ENCODE results near the gene DDTL.
"Not testable (repeated sequence)": the region's sequence is repeated elsewhere in the genome, so short reads cannot be mapped to it uniquely, and the experiment has no call there.

The DDTL gene

DNA sequence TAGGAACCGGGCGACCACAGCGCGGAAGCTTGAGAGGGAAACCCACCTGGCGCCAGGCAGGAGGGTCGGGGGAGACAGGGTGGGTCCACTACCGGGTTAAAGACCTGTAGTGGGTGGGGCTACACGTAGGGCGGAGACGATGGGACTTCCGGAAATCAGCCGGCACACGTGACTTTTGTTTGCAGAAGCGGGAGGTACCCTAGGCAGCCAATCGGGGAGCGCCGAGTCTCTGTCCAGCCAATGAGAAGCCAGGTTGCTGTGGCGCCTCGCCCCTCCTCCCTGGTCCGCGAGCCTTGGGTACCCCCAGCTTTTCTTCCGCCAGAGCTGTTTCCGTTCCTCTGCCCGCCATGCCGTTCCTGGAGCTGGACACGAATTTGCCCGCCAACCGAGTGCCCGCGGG, at the start of gene DDTL:
Gene DDTL, plus strand, starts transcription at position 321 of the 400 bp plus-strand sequence. Its CDS starts 27 bp downstream, at position 348.
- in situ Hi-C loops (cut with MboI; ENCODE audit: low sequenced_read_pairs): not testable (repeated sequence)

DNA sequence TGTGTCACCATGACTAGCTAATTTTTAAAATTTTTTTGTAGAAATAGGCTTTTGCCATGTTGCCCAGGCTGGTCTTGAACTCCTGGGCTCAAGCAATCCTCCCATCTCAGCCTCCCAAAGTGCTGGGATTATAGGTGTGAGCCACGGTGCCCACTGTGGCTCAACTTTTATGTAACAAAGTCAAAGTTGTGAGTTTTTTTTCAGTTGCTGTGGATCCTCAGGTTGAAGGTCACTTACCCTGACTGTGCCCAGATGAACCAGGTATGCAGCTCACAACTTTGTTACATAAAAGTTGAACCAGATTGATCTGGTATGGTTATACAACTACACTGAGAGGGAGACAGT, 46.4 kb upstream of the DDTL start:
- in situ Hi-C loops (cut with MboI; ENCODE audit: low sequenced_read_pairs): not testable (repeated sequence)

DNA sequence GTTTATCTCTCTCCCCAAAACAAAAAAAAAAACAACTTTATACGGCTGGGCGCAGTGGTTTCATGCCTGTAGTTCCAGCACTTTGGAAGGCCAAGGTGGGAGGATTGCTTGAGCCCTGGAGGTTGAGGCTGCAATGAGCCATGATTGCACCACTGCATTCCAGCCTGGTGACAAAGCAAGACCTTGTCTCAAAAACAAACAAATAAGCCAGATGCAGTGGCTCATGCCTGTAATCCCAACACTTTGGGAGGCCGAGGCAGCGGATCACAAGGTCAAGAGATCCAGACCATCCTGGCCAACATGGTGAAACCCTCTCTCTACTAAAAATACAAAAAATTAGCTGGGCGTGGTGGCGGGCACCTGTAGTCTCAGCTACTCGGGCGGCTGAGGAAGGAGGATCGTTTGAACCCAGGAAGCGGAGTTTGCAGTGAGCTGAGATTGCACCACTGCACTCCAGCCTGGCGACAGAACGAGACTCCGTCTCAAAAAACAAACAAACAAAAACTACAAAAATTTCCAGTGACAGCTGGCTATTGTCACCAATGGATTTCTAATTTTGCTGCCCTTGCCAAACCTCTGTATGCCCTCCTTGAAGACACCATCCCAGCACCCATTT, 45.0 kb upstream of the DDTL start:
- in situ Hi-C loops (cut with MboI; ENCODE audit: low sequenced_read_pairs): not testable (repeated sequence)

DNA sequence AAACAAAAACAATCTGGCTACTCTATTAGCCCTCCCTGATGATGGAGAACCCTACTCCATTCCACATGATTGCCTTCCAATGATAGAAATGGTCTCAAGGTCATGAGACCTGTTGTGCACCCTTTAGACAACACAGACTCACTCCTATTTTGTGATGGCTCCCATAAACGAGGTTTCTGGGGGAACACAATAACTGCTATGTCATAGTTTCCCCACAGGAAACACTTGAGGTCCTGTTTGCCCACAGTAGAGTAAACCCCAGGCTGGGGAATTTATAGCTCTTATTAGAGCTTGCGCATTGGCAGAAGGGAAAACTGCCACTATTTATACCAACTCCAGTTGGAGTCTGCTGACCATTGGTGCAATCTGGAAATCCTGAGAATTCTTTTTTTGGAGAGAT, 43.8 kb upstream of the DDTL start:
- in situ Hi-C loops (cut with MboI; ENCODE audit: low sequenced_read_pairs): no loop called here

DNA sequence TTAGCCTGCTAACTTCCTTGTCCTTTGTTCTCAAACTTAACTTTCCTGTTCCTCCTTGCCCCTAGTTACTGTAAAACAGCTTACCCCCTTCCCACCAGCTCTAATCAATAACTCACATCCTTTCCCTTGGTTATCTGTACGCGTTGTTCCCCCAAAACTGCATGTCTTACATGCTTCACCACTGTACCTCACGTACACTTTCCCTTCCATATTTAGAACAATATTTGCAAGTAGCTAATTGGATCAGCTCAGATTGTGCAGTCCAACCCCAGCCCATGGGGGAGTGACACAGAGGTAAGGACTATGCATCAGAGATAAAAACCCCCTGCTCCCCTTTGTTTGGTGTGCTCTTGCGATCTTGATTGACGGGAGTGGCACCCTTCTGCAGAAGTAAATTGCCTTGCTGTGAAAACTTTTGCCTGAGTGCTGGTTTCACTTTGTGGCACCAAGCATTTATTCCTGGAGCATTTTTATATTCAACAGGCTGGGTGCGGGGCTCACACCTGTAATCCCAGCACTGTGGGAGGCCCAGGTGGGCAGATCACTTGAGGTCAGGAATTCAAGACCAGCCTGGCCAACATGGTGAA, 41.6 kb upstream of the DDTL start:
- in situ Hi-C loops (cut with MboI; ENCODE audit: low sequenced_read_pairs): no loop called here

DNA sequence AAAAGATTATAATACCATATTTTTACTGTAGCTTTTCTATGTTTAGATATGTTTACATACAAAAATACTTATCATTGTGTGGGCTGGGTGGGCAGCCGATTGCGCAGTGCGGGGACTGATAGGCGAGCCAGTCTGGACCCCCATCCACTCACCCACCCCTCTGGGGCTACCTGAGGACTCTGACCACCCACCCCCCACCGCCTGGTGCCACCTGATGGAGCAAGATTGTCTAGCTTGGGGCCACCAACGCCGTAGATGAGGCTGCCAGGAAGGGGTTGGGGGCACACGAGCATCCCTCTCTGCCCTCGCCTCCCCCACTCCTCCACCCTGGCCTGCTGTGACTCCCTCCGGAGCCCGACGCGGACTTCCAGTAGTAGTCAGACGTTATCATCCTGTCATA, 40.1 kb upstream of the DDTL start:
- in situ Hi-C loops (cut with MboI; ENCODE audit: low sequenced_read_pairs): no loop called here

DNA sequence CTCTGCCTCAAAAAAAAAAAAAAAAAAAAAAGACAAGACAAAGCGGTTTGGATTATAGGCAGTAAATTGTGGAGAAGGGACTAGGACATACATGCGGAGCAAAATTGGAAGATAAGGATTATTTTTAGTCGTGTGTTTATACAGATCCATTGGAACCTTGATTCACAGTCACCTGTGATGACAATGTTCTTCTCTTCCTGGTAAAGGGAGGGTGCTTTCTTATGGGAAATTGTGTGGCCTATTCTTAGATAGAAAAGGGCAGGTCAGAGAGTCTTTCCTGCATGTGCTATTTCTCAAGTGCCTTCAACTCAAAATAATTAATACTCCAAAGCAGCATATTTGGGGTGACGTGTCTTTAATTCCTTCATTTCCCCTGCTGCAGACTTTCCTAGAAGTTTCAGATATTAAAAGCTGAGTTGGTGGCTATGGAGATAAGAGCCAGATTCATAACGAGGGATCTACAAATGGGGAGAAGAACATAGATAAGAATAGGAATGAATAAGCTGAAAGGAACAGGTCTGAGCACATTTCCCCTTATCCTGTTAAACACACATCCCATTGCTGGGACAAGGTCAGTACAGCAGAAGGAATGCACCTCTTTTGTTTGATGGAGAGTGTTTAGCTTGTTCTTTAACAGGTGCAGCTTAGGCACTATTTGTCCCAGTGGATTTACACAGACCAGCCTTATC, 28.2 kb upstream of the DDTL start:
- in situ Hi-C loops (cut with MboI; ENCODE audit: low sequenced_read_pairs): no loop called here

DNA sequence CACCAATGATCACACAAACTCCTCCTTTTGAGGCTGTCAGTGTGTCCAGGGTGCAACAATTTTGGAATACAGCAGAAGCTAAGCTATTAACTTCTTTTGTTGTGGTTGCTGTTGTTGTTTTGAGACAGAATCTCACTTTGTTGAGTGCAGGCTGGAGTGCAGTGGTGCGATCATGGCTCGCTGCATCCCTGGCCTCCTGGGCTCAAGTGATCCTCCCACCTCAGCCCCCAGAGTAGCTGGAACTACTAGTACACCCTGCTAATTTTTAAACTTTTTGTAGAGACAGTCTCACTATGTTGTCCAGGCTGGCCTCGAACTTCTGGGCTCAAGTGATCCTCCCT, 27.7 kb upstream of the DDTL start:
- in situ Hi-C loops (cut with MboI; ENCODE audit: low sequenced_read_pairs): no loop called here

DNA sequence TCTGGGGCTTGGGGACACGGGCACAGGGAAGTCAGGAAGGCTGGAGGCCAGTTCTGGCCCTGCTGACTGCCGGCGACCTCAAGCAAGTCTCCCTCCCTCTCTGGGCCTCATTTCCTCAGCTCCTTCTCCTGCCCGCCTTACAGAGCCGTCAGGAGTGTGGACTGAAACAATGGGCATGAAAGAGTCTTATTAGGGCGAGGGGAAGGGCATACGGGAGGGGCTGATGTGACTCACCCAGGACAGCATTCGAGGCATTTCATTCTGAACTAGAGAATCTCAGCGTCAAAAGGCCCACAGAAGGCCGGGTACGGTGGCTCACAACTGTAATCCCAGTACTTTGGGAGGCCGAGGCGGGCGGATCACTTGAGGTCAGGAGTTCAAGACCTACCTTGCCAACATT, 26.5 kb upstream of the DDTL start:
- in situ Hi-C loops (cut with MboI; ENCODE audit: low sequenced_read_pairs): not testable (repeated sequence)

DNA sequence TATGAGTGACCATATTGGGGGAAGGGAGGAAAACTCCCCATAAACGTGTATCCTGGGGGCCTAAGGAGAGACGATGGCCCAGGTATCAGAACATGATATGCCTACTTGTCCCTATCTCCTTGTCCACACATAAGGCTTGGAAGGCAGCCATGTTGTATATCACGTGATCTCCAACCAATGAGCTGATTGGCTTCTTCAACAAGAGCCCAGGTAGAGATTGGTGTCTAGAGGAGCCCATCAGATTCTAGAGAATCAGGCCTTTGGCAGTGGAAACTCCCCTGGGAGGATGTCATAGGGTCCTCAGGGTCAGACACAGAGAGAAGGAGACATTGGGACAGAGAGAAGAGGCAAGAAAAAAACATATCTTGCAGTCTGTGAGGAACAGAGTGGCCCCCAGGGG, 19.3 kb upstream of the DDTL start:
- in situ Hi-C loops (cut with MboI; ENCODE audit: low sequenced_read_pairs): not testable (repeated sequence)

DNA sequence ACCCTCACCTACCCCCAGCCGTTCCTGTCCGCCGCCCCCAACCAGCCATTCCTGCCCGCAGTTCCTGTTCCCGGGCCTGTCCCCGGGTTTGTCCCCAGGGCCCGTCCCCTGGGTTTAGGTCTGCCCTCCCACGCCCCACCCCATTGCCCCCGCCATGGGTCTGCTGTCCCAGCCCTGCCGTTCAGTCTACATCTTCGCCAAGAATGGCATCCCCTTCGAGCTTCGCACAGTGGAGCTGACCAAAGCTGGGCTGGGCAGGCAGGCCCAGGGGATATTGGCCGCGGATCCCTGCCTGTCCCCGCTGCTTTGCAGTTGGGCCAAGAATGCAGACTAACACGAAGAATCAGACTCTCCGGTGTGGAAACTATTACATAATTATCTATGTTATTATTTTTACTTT, 16.9 kb upstream of the DDTL start:
- in situ Hi-C loops (cut with MboI; ENCODE audit: low sequenced_read_pairs): not testable (repeated sequence)

DNA sequence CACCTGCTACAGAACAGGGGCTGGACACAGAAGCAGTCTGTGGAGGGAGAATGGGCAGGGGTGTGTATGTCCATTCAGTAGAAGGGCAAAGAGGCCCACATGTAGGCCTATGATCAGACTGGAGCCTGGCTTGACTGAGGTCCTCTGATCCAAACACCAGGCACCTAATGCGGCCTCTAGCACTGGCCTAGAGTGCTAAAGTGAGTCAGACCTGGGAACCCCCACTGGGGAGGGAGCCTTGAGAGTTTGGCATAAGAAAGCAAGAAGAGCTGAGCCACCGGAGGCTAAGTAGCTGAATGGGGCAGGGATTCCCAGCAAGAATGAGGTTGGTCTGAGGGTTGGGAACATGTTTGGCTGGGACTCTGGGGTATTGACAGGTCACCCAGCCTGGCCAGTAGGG, 15.3 kb upstream of the DDTL start:
- in situ Hi-C loops (cut with MboI; ENCODE audit: low sequenced_read_pairs): not testable (repeated sequence)

DNA sequence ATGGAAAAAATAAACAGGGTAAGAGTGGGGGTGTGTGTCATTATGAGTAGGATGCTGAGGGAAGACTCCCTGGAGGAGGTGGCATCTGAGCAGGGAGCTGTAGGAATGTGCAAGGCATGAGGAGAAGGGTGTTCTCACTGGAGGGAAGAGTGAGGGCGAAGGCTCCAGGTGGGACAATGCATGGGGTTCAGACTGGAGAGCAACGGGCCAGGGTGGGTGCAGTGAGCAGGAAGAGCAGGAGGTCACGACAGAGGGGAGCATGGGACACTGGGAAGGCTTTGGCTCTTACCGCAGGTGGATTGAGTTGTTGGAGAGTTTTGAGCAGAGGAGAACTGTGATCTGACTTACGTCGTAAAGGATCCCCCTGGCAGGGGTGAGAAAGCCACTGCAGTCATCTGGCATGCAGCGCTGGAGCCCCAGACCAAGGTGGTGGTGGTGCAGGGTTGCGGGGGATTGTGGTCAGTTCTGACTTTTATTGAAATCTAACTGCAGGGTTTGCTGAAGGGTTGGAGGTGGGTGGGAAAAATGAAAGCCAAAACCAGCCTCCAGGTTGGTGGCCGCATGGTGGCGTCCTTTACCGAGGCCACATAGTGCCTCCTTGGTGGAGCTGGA, 13.8 kb upstream of the DDTL start:
- in situ Hi-C loops (cut with MboI; ENCODE audit: low sequenced_read_pairs): not testable (repeated sequence)

DNA sequence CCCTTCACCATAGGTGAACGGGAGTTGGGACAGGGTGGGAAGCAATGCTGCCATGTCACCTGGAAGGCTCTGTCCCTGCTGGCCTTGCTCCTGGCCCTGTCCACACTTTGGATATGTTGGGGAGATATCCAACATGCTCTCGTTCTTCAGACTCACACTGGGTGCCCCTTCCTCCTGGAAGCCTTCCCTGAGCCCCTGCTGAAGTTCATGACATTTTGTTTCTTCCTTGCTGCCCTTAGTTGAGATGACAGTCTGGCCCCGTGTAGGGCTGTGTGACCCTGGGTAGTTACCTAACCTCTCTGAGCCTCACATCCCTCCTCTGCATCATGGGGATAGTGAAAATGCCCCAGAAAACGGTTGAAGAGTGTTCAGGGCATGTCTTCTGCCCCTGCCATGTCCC, 13.2 kb upstream of the DDTL start:
- in situ Hi-C loops (cut with MboI; ENCODE audit: low sequenced_read_pairs): not testable (repeated sequence)

DNA sequence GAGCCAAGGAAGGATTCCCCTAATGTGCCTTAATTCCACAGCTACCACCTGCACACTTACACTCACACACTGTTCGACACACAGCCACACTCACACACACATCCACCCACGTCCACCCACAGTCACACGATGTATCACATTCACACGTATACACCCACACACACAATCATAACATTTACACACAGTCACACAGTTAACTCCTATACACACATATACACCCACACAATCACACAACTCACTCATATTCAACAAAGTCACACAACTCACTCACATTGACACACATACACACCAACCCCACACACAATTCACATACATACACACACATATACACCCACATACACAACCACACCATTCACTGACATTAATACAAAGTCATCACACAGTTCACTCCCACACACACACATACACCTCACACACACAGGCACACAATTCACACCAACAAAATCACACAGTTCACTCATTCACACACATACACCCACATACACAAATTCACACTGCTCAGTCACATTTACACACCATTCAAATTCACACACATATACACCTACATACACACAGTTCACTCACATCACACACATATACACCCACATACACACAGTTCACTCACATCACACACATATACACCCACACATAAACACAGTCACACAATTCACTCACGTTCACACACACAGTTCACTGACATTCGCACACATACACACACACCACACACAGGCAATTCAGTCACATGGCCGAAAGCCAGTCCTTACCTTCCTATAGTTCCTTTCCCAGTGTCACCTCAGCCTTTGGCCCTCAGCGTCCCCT, 12.3 kb upstream of the DDTL start:
- in situ Hi-C loops (cut with MboI; ENCODE audit: low sequenced_read_pairs): not testable (repeated sequence)

DNA sequence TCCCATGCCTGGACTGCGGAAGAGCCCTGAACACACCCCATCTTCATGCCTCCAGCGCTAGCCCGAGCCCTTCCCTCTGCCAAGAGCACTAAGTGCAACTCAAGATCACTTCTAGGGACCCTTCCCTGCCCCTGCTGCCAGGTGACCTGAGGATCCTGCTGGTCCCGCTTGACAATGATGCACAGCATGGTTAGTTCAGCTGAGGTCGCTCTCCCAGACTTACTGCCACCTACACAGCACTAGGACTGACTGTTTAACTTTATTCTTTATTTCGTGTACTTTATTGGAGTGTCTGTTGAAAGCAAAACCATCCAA, 11.7 kb upstream of the DDTL start:
- in situ Hi-C loops (cut with MboI; ENCODE audit: low sequenced_read_pairs): not testable (repeated sequence)

DNA sequence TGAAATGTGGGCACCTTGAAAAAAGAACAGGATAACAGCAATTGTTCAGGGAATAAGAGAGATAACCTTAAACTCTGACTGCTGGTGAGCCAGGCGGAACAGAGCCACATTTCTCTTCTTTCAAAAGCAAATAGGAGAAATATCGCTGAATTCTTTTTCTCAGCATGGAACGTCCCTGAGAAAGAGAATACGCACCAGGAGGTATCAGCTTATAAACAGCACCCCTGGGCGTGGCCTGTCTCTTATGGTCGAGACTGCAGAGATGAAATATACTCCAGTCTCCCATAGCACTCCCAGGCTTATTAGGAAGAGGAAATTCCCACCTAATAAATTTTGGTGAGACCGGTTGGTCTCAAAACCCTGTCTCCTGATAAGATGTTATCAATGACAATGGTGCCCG, 10.8 kb upstream of the DDTL start:
- in situ Hi-C loops (cut with MboI; ENCODE audit: low sequenced_read_pairs): not testable (repeated sequence)

DNA sequence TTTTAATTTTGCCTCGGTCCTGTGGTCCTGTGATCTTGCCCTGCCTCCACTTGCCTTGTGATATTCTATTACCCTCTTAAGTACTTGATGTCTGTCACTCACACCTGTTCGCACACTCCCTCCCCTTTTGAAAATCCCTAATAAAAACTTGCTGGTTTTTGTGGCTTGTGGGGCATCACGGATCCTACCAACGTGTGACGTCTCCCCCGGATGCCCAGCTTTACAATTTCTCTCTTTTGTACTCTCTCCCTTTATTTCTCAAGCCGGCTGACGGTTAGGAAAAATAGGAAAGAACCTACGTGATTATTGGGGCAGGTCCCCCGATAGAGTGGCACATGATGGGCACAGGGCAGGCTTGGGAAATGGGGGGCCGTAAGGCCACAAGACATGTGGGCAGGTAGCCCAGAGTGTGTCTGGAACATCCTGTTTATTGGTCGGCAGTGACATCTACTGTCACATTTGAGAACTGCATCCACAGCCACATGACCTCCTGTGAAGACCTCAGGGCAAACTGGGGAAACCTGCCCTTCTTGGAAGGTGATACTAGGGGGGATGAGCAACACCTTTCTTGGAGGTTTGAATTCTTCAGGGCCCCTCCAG, 10.3 kb upstream of the DDTL start:
- in situ Hi-C loops (cut with MboI; ENCODE audit: low sequenced_read_pairs): not testable (repeated sequence)

DNA sequence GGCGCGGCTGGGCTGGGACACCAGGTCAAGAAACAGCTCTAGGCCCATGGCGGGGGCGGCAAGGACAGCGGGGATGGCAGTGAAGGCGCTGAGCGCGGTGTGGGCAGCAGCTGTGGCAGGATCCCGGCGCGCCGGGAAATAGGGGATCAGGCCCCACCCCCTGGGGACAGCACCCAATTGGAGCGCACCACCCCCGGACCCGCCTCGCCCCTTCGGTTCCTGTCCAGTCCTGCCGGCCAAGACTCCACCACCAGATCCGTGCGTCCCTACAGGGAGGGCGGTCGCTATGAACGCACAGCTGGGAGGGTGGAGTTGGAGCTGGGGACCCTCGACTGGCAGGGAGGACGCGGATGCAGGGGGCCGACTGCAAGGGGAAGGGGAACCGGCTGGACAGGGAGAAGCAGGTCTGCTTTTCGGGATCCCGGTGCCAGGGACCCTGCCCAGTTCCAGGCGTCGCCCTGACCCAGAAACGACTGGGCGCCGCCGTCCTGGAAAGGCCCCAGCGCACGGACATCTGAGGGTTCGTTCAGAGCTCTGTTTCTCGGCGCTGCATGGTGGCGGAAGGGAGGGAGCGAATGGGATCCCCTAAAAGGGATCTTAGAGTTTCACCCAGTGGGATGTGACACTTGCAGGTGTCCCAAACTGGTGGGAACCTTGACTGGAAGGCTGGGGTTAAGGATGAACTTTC, 5.5 kb upstream of the DDTL start, which contains the start of gene GSTT2B:
Gene GSTT2B, minus strand, starts transcription at position 112 of the 688 bp plus-strand sequence. Its CDS starts 64 bp downstream, at position 48.
- in situ Hi-C loops (cut with MboI; ENCODE audit: low sequenced_read_pairs): not testable (repeated sequence)

DNA sequence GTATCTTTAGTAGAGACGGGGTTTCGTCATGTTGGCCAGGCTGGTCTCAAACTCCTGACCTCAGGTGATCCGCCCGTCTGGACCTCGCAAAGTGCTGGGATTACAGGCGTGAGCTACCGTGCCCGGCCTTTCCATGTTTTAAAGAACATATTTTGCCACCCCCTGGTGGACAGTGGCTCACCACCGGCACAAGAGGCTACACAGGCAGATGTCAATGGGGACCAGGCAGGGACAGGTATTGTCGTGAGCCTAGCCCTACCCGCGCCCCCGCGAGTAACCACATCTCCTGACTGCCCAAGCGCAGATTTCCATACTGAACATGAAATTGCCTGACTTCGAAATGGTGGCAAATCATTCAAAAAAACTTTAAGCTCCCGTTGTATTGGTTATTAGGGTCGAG, 594 bp upstream of the DDTL start:
- in situ Hi-C loops (cut with MboI; ENCODE audit: low sequenced_read_pairs): not testable (repeated sequence)

Data from hTERT RPE-1 (cell line).